ENCODE measurements around the gene UNC45A. TPM values are rescaled to one million over a fixed set of nuclear protein-coding genes. Genes with fewer than 3 reads are reported as not detected.

UNC45A gene
- total and polyA plus RNA-seq, 2 of the 8 experiments (the other 6 are each of a cell fraction or from before 2014, with no cell fraction given): 74.1 to 84.2 TPM

DNA sequence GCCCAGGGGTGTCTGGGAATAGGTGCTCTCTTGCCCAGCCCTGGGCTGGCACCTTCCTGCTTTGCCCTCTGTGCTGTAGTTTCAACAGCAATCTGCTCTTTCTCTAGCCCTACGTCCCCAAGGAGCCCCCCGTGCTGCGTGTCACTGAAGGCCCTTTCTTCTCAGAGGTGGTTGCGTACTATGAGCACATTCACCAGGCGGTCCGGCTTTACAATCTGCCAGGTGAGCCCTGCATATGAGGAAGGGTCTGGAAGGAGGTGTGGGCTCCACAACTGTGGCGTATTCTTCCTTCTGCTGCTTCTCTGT, 22.4 kb upstream of the UNC45A start:
- Histone ChIP-seq H2BK5ac (ENCODE audit: low read depth, low read length) (no peak overlapping the region), H3K27ac (ENCODE audit: low read depth, low read length) (no peak overlapping the region), H3K14ac (ENCODE audit: insufficient read length) (no peak overlapping the region), H2BK15ac (ENCODE audit: low read length) (no peak overlapping the region), H3K4me2 (ENCODE audit: insufficient read depth in 1 of 2, low read depth in 2 of 2, low read length in 2 of 2) (no peak overlapping the region), H3K79me1 (ENCODE audit: low read depth, low read length) (no peaks in the 10 kb centered on the region), H3K18ac (ENCODE audit: extremely low read depth, low read length) (no peak overlapping the region), H3K4me3 (ENCODE audit: extremely low read depth in 1 of 4, insufficient read depth in 2 of 4, low read depth in 3 of 4, low read length in 4 of 4) (no peak overlapping the region), H3K79me2 (ENCODE audit: control insufficient read depth in 1 of 2, insufficient read depth in 2 of 2, low read length in 2 of 2) (no peaks in the 10 kb centered on the region), H2AFZ (ENCODE audit: low read length) (no peak overlapping the region), H3K4ac (replicated peaks; ENCODE audit: insufficient read length, low read depth, low read length) (no peak overlapping the region), H3K9ac (replicated peaks in 1 of 4; ENCODE audit: extremely low read depth in 1 of 4, low read depth in 3 of 4, low read length in 3 of 4) (no peak overlapping the region), H3K4me1 (replicated peaks in 1 of 4; ENCODE audit: control insufficient read depth in 3 of 4, insufficient read depth in 4 of 4, low read length in 3 of 4) (peaks cover 0 to 2% (median 0%) of the 10 kb centered on the region in 4 experiments; a peak in 2 of 7 replicates), H2AK5ac (ENCODE audit: low read depth, low read length) (no peak overlapping the region), H2BK20ac (ENCODE audit: low read length) (no peak overlapping the region), H4K5ac (ENCODE audit: insufficient read length, low read depth, low read length) (no peak overlapping the region), H2BK120ac (replicated peaks; ENCODE audit: low read depth, low read length) (no peak overlapping the region), H4K20me1 (replicated peaks in 1 of 2; ENCODE audit: control insufficient read depth in 1 of 2, insufficient read depth in 2 of 2, low read length in 2 of 2) (peaks cover 2 to 3% of the 10 kb centered on the region in 2 experiments), H3K23ac (ENCODE audit: insufficient read length) (no peak overlapping the region), H3K36me3 (ENCODE audit: control insufficient read depth in 2 of 4, insufficient read depth in 4 of 4, low read length in 3 of 4) (no peaks in the 10 kb centered on the region; a peak in 3 of 8 replicates), H4K8ac (ENCODE audit: extremely low read depth, insufficient read depth, low read length) (no peak overlapping the region), H2BK12ac (ENCODE audit: low read depth, low read length) (no peak overlapping the region), H4K91ac (replicated peaks; ENCODE audit: insufficient read length, low read length) (no peak overlapping the region), H3K27me3 (replicated peaks in 1 of 4; ENCODE audit: control insufficient read depth in 3 of 4, extremely low read depth in 1 of 4, insufficient read depth in 3 of 4, low read length in 3 of 4) (no peaks in the 10 kb centered on the region), H3K23me2 (ENCODE audit: low read depth, low read length) (no peaks in the 10 kb centered on the region), H3K56ac (replicated peaks; ENCODE audit: insufficient read length, low read depth, low read length) (no peak overlapping the region), H3K9me3 (ENCODE audit: insufficient read depth in 2 of 2, low read depth in 1 of 2, low read length in 1 of 2) (no peaks in the 10 kb centered on the region)
- no peak for FAIRE-seq
- DNase-seq (ENCODE audit: low read depth in 1 of 2, low spot score in 2 of 2): no peak
- POLR2A ChIA-PET (ENCODE audit: partially characterized antibody): no interaction called here
- CTCF ChIA-PET (ENCODE audit: partially characterized antibody): interaction anchor here (0.6 to 6.8 kb wide), 3 partner anchors 15 to 356 kb away, joined by 3 to 87 read pairs (median 4); partner anchors contain the start of genes HDDC3 and UNC45A
- 87% methylated on average over 7 of the region's 7 CpGs; no CpG with 5 or more reads in 1 of the 2 experiments for WGBS, 2 experiments (ENCODE audit: extremely low coverage in 1 of 2, insufficient coverage in 1 of 2, insufficient read length in 1 of 2, insufficient replicate concordance in 2 of 2, low coverage in 1 of 2, low lambda C conversion rate in 2 of 2, missing lambda C conversion rate in 1 of 2)
- TF ChIP-seq SIN3A (conservative IDR thresholded peaks at IDR 0.05 in 1 of 2, IDR thresholded peaks at IDR 0.05 in 1 of 2; ENCODE audit: low read depth in 1 of 2, low read length in 2 of 2) (no peak), CHD1 (IDR thresholded peaks at IDR 0.05; ENCODE audit: low read depth, low read length) (no peak), JUN (IDR thresholded peaks at IDR 0.05; ENCODE audit: low read depth, low read length) (no peak), CTBP2 (IDR thresholded peaks at IDR 0.05; ENCODE audit: borderline replicate concordance, insufficient read depth, insufficient read length, low read length) (no peak), SP2 (IDR thresholded peaks at IDR 0.05; ENCODE audit: low read length) (no peak), NANOG (IDR thresholded peaks at IDR 0.05; ENCODE audit: insufficient read depth, low read depth, low read length, poor library complexity, severe bottlenecking) (no peak), TAF7 (optimal IDR thresholded peaks at IDR 0.05; ENCODE audit: borderline replicate concordance, low read depth, low read length) (no peak), FOSL1 (IDR thresholded peaks at IDR 0.05; ENCODE audit: insufficient read depth, low read depth, low read length) (no peak), RAD21 (IDR thresholded peaks at IDR 0.05 in 1 of 2, conservative IDR thresholded peaks at IDR 0.05 in 1 of 2; ENCODE audit: low read depth in 2 of 2, low read length in 2 of 2) (no peak), RNF2 (IDR thresholded peaks at IDR 0.05; ENCODE audit: borderline replicate concordance, low read depth, low read length, missing control alignments, poor library complexity, severe bottlenecking) (no peak), YY1 (IDR thresholded peaks at IDR 0.05; ENCODE audit: low read depth, low read length) (no peak)
